ENCODE data around the gene PAPLN.

The PAPLN gene

DNA sequence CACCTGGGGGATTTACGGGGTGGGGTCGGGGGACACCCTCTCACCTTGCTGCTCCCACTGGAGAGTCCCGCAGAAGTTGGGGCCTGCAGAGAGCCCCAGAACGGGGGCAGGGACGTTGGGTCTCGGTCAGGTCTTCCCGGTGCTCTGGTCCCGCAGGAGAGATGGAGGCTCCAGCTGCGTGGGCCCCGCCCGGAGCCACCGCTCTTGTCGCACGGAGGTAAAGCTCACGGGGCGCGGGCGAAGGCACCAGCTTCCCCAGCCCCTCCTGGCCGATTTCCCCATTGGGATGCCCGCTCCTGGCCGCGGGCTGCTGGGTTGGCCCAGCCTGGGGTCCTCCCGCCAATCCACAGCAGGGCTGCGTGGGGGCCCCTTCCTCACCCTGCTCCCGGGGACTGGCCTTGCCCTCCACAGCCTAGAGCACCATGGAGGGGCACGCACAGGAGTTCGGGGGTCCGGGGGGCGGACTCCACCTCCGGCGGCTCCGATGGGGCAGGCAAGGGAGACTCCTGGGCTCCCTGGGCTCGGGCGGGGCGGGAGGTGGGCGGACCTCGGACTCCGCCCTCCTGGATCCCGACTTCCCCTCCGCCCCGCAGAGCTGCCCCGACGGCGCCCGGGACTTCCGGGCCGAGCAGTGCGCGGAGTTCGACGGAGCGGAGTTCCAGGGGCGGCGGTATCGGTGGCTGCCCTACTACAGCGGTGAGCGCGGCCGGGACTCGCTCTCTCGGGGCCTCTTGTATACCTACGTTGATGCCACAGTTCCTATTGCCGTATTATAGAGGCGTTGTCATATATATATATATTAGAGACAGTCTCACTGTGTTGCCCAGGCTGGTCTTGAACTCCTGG, 8.4 kb downstream of the PAPLN start:
- DNase-seq (ENCODE audit: low read depth in 3 of 3, low spot score in 1 of 3), result peak in 1 of 3 donors; percentile 18

- no peak for DNase-seq (ENCODE audit: low read depth in 3 of 3, low spot score in 1 of 3)
Observed at GRCh38 chr14:73246387-73247150, 9.3 kb downstream of the PAPLN start.

DNA sequence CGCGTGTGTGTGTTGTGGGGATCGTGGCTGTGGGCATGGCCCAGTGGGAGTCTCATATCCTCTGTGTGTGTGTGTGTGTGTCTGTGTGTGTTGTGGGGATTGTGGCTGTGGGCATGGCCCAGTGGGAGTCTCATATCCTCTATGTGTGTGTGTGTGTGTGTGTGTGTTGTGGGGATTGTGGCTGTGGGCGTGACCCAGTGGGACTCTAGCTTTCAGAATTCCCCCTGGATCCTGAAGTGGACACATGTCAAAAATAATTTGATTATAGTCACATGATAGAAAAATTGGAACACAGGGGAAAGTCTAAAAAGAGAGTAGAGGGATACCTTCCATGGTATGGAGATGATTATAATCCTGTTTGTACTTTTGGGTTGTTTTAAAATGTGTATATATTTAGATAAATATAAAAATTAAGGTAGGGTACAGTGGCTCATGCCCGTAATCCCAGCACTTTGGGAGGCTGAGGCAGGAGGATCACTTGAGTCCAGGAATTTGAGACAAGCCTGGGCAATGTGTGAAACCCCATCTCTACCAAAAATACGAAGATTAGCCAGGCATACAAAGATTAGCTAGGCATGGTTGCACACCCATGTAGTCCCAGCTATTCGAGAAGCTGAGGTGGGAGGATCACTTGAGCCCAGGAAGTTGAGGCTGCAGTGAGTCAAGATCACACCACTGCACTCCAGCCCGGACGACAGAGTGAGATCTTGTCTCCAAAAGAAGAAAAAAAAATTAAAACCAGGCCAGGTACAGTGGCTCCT, 11.0 kb downstream of the PAPLN start:
- no peak for DNase-seq (ENCODE audit: low read depth in 3 of 3, low spot score in 1 of 3)

DNA sequence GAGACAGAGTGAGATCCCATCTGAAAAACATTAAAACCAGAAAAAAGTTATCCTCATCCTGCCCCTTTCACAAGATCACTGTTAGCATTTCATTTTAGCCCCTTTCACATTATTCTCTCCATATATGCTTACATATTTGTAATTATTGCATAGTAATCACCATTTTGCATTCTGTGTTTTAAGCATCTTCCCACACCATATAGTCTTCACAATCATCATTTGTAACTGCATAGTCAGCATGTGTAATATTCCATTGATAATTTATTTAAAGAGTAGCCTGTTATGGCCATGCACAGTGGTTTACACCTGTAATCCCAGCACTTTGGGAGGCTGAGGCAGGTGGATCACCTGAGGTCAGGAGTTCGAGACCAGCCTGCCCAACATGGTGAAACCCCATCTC, 11.8 kb downstream of the PAPLN start:
- DNase-seq (ENCODE audit: low read depth in 3 of 3, low spot score in 1 of 3), result no peak

DNA sequence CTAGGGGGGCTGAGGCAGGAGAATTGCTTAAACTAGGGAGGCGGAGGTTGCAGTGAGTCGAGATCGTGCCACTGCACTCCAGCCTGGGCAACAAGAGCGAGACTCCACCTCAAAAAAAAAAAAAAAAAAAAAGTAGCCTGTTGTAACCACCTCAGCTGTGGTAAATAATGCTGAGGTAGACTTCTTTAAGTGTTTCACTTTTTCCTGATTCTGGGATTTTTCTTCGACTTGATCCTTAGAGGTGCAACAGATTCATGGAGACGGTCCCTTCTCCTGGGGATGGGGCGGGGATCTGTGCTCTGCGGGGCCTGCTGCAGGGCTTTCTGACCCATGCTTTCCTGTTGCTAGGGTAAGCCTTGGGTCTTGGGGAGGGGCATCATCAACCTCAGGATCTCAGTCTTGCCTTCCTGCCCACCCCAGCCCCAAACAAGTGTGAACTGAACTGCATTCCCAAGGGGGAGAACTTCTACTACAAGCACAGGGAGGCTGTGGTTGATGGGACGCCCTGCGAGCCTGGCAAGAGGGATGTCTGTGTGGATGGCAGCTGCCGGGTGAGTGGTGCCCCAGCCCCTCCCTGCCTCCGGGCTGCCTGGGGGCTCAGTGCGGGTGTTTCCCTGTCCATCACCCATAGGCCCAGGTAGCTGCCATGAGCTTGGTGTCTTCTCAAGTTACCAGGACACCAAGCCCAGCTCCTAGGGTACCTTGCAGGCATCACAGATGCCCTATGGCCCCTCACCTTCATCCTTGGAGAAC, 12.4 kb downstream of the PAPLN start:
- no peak for DNase-seq (ENCODE audit: low read depth in 3 of 3, low spot score in 1 of 3)

DNA sequence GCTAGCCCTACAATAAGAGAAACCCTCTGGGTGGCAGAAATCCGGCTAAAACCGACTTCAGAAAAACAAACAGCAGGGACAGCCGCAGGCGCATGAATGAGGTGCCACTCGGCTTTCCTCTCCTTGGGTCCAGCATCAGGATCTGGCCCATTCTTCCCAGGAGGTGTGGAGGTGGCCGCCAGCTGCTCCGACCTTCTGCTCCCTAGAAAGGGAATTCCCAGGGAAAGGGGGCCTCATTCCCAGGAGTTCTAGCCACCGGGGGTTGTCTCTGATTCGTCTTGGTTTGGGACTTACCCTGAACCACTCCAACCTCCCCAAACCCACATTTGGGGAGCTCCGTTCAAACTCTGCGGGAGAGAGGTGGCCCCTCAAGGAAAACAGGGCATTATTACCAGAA, 13.0 kb downstream of the PAPLN start:
- no peak for DNase-seq (ENCODE audit: low read depth in 3 of 3, low spot score in 1 of 3)

GRCh38 chr14:73250781-73251500, 13.6 kb downstream of the PAPLN start:
- no peak for DNase-seq (ENCODE audit: low read depth in 3 of 3, low spot score in 1 of 3)

- no peak for DNase-seq (ENCODE audit: low read depth in 3 of 3, low spot score in 1 of 3)
Observed at GRCh38 chr14:73251516-73252215, 14.4 kb downstream of the PAPLN start.

DNA sequence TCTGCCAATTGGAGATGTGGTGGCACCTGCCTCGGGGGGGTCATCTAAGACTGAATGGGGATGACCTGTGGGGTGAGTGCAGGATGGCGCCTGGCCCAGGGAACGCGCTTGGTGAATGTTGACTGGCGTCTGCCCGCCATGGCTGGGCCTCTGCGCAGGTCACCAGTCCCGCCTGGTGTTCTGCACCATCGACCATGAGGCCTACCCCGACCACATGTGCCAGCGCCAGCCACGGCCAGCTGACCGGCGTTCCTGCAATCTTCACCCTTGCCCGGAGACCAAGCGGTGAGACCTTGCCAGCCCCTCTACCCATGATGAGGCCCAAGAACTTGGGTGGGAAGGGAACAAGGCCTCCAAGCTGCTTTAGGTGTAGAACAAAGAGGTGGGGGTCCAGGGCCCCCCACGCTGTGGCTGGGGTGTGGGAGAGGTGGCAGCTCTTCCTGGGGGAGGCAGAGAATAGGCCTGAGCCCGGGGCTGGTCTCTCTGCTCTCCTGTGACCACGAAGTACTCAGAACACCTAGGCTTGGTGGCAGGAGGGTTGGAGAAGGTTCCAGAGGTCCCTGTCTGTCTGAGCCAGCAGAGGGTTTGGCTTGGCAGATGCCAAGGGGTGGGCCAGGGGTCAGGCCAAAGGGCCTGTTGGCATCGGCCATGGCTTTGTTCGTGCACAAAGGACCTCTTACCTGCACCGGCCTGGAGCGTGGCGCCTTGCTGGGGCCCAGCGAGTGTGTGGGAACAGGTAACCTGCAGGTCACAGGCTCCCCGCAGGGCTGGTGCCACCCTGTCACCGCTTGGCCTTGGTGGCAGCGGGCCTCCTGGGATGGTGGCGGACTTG, 15.4 kb downstream of the PAPLN start:
- no peak for DNase-seq (ENCODE audit: low read depth in 3 of 3, low spot score in 1 of 3)

DNA sequence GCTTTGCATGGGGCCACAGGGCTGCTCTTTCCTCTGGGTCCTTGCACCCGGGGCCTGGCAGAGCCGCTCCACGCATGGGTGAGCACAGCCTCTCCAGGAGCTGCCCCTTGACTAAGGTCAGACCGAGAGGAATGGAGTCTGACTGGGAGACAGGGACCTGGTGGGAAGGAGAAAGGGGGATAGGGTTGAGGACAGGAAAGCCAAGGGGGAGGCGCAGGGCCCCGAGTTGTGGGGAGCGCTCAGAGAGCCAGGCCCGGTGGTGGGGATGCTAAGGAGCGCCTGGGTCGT, 16.0 kb downstream of the PAPLN start:
- no peak for DNase-seq (ENCODE audit: low read depth in 3 of 3, low spot score in 1 of 3)

GRCh38 chr14:73253721-73254120, 16.4 kb downstream of the PAPLN start:
- DNase-seq (ENCODE audit: low read depth in 3 of 3, low spot score in 1 of 3), result no peak

GRCh38 chr14:73254247-73255004, 17.1 kb downstream of the PAPLN start:
- DNase-seq (ENCODE audit: low read depth in 3 of 3, low spot score in 1 of 3), result no peak

DNA sequence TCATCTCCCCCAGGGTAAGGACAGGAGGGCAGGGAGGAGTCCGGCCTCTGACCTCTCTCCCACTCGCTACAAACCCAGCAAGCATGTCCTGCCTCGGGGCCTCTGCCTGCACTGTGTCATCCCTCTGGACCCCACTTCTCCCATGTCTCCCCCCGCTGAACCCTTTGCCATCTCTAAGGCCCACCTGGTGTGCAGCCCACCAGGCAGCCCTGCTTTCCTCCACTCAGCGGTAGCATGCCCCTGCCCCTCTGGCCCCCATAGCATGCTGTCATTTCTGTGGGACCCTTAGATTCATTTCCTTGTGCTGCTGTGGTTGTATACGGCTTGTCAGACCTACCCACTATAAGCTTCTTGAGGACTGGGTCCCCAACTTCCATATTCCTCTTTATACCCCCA, 17.7 kb downstream of the PAPLN start:
- no peak for DNase-seq (ENCODE audit: low read depth in 3 of 3, low spot score in 1 of 3)

DNA sequence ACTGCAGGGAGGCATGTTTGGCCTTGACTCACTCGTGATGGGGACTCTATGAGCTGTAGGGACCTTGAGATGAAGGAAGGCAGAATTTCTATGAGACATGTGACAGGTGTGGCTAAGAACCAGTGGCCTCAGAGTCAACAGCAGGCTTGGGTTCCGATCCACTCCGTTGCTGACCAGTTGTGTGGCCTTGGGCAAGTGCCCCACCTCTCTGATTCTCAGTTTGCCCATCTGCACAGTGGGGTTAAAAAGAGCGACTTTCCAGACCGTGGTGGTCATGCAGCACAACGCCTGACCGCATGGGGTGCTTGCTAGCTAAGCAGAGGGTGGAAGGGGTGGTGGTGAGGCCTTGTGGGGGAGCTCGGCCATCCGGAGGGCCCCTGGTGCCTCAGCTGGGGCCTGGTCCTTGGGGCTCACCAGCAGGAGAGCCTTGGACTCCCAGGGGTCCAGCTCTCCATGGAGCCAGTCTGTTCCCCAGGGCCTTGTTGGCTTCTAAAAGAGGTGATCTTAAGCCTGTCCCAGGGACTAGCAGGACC, 18.5 kb downstream of the PAPLN start:
- DNase-seq (ENCODE audit: low read depth in 3 of 3, low spot score in 1 of 3), result no peak

DNA sequence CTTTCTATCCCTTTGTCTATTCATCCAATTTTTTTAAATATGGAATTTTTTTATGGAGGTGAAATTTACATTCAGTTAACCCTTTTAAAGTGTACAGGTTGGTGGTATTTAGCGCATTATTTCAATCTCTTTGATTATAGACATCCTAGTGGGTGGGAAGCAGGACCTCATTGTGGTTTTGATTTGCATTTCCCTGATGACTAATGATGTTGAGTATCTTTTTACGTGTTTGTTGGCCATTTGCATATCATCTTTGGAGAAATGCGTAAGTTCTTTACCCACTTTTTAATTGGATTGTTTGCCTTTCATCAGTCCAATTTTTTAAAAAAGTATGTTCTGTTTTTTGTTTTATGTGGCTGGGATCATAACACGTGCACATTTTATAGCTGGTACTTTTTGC, 20.8 kb downstream of the PAPLN start:
- no peak for DNase-seq (ENCODE audit: low read depth in 3 of 3, low spot score in 1 of 3)

DNA sequence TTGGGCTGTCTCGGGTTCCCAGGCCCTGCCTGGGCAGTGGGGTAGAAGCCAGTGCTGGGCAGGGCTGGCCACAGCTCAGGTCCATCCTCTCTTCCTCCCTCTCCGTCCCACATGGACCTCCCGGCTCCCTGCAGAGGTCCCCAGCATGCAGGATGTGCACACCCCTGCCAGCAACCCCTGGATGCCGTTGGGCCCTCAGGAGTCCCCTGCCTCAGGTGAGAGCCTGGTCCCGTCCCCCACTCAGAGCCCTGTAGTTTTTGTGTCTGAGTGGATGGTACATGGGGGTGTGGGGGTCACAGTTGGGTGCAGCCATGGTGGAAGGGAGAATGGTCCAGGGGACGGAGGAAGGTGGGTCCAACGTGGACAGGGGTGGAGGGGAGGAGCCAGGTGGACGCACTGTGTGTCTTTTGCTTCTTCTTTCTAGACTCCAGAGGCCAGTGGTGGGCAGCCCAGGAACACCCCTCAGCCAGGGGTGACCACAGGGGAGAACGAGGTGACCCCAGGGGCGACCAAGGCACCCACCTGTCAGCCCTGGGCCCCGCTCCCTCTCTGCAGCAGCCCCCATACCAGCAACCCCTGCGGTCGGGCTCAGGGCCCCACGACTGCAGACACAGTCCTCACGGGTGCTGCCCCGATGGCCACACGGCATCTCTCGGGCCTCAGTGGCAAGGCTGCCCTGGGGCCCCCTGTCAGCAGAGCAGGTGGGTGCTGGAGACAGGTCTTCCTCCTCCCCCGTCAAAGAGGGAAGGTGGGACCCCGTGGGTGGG, 21.7 kb downstream of the PAPLN start:
- no peak for DNase-seq (ENCODE audit: low read depth in 3 of 3, low spot score in 1 of 3)

DNA sequence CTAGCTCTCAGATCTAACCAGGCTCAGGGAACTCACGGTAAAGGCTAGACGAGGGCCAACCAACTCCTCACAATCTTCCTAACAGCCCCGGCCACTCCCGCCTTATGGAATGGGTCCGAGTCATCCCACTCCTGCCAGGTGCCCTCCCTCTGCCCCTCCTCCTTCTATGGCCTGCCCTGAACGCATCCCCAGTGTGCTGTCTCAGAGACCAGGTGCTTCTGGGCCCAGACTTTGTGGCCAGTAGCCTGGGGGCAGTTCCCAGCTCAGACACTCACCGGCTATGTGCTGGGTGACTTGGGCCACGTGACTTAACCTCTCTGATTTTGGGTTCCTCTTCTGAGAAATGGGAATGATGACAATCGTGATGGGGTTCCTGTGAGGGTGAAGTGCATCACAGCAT, 22.5 kb downstream of the PAPLN start:
- DNase-seq (ENCODE audit: low read depth in 3 of 3, low spot score in 1 of 3), result no peak

Data from stimulated activated CD4-positive, alpha-beta T cell treated with anti-CD3 and anti-CD28 coated beads, TNF-alpha, amount 100 ng/mL, for 1 hour (primary cell).